HG03521 (cell line): ENCODE data around the gene APOL2.
"Not testable (repeated sequence)": the region's sequence is repeated elsewhere in the genome, so short reads cannot be mapped to it uniquely, and the experiment has no call there.

Experiments
- ATAC-seq: cut with Tn5 transposase; IDR thresholded peaks from one replicate; pipeline ENCODE4 v1.9.1; 2021; ENCODE audit warnings: mild to moderate bottlenecking, moderate library complexity; ENCODE audit not compliant: unreplicated experiment

Gene APOL2

GRCh38 chr22:36263216-36263673, 23.9 kb upstream of the APOL2 start:
- ATAC-seq: not testable (repeated sequence)

DNA sequence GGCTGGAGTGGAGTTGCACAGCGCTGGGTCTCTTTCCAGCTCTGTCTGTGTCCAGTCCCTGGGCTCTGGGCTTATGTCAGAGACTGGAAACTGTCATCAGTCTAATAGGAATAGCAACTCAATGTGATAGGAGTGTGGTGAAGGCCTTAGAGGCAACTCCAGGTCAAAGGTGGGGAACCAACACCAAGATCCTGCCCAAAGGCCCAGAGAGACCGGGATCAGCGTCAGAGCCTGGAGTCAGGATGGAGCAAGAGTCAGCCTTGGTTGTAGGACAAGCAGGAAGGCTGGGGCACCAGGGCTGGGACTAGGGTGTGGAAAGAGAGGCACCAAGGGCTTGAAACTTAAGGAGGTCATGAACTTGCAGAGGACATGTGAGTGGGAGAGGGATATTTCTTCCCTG, 23.0 kb upstream of the APOL2 start:
- not testable (repeated sequence) for ATAC-seq

DNA sequence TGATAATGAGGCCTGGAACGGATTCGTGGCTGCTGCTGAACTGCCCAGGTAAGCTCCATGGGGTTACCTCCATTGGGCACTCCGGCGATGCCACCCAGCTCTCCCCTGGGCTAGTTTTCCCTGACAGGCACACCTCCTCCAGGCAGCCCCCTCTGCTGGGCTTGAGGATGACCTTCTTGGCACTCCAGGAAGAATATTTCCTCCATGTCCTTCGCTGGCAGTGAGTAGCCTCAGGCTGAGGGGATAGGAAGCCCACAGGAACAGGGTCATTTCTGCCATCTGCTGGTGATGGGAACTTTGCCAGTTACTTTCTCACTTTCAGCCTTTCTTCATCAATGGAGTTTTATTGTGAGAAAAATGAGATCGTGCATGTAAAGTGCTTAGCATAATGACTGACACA, 22.3 kb upstream of the APOL2 start:
- ATAC-seq: not testable (repeated sequence)

GRCh38 chr22:36259615-36260300, 20.4 kb upstream of the APOL2 start:
- ATAC-seq: no peak

DNA sequence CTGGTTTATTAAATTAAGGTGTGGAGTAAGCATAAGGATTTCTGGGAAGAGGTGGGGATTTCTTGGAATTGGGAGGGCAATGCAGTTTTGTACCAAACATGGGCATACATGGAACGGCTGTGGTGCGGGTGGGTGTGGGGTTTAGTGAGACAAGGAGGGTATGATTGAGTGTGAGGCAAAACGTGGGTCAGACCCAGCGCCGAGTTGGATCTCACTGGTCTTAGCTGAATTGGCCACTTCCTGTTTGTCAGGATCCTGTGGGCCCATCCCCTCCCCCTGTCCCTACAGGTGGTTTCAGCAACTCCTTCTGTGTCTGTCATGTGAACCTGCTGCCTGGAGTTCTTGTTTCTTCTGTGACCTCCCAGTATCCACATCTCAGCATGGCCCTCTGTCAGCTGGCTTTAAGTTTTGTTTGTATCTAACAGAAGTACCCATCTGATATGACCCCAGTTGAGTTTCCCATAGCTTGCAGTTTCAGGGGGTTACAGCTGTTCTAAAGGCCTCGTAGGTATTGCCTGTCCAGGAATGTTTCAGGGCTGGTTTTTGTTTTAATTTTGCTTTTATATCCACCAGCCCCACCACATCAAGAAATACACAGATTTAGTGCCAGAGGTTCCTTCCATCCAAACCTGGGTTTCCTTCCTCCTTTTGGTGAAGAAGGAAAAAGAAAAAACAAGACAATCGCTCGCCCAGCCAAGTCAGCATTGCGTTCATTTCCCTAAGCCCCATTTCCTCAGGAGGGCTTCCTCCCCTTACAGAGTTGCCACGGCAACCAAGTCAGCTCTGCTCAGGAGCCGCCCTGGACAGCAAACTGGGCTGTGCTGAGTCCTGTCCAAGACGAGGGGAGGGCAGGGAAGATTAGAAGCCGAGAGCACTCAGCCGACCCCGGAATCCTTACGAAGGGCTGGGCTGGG, 19.6 kb upstream of the APOL2 start:
- no peak for ATAC-seq

- ATAC-seq: no peak
Measured at GRCh38 chr22:36257948-36258670, 18.8 kb upstream of the APOL2 start.

GRCh38 chr22:36257308-36257707, 18.0 kb upstream of the APOL2 start:
- ATAC-seq: no peak

GRCh38 chr22:36256478-36256877, 17.2 kb upstream of the APOL2 start:
- no peak for ATAC-seq

DNA sequence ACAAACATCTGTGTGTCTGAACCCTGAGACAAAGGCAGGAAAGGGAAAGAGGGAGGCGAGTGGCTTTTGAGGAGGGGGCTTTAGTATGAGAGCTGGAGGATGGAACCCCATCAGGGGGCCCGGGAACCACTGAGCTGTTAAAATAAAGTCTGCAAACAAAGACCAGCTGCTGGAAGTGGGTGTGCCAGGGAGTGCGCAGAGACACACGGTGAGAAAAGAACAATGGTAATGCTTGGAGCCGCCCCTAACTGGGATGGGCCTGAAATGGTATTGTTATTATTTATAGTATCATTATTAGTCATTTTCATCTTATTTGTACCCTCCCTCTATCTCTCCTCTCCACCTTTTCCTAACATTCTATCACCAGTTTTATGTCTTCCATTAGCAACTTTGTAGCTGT, 16.2 kb upstream of the APOL2 start:
- not testable (repeated sequence) for ATAC-seq

DNA sequence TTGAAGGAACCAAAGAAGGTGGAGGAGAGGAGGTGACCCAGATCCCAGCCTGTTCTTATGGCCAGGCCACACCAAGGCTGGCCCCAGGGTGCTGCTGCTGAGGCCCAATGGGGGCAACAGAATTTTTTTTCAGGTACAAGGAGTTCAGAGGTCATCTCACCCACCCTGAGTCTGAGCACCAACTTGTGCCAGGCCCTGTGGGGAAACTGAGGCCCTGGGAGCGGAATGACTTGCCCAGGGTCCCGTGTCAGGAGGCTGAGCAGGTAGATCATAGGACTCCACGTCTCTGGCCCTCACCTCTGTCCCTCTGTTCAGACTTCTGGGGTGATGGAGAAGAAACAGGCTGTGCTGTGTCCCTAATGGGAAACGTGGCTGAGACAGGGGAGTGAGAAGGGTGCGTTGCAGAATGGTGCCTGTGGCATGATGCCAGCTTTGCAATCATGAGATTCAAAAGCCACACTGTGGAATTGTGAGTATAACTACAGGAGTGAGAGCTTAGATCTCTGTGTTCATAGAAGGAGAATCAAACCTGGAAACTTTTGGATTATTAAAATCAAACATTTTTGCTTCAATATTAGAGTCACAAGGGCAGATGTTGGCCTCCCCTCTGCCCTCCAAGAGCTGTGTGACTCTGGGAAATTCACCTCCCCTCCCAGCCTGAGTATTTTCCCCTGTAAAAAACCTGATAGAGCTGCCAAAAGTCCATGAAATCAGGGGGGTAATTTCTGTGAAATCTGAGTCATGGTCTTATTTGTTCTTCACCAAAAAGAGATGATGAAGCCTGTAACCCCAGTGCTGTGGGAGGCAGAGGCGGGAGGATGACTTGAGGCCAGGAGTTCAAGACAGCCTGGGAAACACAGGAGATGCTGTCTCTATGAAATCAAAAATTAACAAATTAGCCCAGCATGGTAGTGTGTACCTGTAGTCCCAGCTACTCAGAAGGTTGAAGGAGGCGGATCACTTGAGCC, 14.5 kb upstream of the APOL2 start:
- ATAC-seq: no peak

GRCh38 chr22:36252754-36253522, 13.6 kb upstream of the APOL2 start, which contains the start of gene APOL1:
Gene APOL1, plus strand, starts transcription at chr22:36253133. Its CDS starts 1,823 bp downstream, at chr22:36254956.
- no peak for ATAC-seq

GRCh38 chr22:36251979-36252608, 12.8 kb upstream of the APOL2 start:
- not testable (repeated sequence) for ATAC-seq

- ATAC-seq: not testable (repeated sequence)
Measured at GRCh38 chr22:36250292-36250960, 11.1 kb upstream of the APOL2 start.

GRCh38 chr22:36249160-36249559, 9.8 kb upstream of the APOL2 start:
- ATAC-seq: no peak

GRCh38 chr22:36247955-36248354, 8.6 kb upstream of the APOL2 start:
- ATAC-seq: no peak

DNA sequence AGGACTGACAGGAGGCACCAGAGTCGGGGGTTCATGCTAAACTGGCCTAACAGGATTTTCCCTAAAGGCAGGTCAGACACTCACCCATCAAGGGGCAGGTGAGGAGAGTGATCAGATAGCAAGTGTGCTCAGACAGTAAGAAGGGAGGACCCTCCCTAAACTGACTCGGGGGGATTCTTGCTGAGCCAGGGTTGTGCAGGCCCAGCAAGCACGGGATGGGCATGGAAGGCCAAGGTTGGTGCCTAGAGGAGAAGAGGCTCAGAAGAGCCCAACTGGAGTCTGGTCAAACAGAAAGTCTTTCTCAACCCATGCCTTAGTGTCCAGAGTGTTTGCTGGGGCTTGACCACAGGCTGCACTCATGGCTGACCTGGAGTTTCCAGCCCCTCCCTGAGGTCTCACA, 7.4 kb upstream of the APOL2 start:
- no peak for ATAC-seq

DNA sequence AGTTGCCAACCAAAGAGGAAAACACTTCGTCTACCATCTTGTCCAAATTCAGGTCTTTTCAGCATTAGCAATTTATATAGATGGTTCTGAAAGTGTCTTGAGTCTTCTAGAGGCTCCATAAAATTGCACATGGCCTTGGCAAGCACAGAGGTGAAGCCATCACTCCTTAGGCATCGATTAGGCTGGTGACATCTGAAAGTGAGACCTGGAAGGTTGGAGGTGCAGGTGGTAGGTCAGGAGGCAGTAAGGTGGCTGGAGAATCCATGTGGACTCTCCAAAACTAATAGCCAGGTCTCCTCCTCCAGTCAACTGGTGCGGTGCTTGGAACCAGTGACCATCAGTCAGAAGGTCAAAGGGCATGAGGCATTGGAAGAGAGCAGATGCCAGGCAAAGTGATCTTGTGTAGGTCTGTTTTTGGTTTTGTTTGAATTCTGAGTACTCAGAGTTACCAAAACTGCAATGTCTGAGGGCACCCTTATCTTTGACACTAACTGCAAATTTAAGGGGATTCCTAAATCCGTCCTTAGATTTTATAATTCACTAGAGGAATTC, 6.6 kb upstream of the APOL2 start:
- ATAC-seq: no peak
